CMK (cell line): Measurements from ENCODE around the gene TUT4.
A peak's percentile ranks its signal among the peaks of the same experiment; 100 is the strongest.

Source experiments
- DNase-seq: peaks from one replicate; pipeline ENCODE4 v3.0.0-alpha.2; 2010; ENCODE audit warnings: low read depth

TUT4 gene

DNA sequence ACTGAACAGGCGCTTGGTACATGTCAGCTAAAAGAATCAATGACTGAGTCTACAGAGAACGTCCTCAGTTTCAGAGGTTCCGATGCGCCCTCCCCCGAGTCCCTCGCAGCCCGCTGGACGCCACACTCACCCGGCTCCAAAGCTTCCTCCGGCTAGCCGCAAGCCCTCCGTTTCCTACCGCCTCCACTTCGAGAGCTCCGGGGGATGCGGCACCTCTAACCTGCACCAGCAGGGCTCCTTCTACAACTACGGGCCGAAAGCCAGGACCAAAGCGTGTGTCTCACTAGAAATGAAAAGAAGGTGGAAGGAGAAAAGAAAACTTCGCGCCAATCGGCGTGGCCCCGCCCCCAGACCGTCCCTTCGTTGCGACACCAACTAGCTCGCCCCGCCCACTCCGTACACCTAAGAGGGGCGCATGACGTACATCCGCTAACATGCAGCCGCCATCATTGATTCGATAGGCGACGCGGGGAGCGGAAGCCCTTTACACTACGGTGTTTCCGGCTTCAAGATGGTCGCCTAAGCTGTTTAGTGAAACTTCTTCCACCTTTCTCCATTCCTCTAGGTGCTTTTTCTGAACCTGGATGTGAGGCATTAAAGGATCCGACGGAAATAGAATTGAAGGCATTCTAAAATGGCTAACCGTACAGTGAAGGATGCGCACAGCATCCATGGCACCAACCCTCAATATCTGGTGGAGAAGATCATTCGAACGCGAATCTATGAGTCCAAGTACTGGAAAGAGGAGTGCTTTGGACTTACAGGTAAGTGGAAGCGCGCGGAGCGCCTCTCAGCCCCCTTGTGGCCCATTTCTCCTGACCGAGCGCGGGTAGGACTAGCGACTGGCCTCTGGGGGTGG, 148.5 kb downstream of the TUT4 start, which contains the start of the genes ORC1 and PRPF38A:
Gene ORC1, minus strand, starts transcription at position 308 of the 859 bp plus-strand sequence. CDS start 2,200 bp downstream, outside the sequence.
Gene PRPF38A, plus strand, starts transcription at position 487 of the 859 bp plus-strand sequence. Its CDS starts 148 bp downstream, at position 635.
- DNase-seq, result peak; percentile 94

- peak; percentile 80 for DNase-seq
These were observed 149.3 kb downstream of the TUT4 start for GRCh38 chr1:52403566-52404115.

GRCh38 chr1:52402860-52403240, 150.0 kb downstream of the TUT4 start:
- no peak for DNase-seq

- no peak for DNase-seq
These were observed 152.8 kb downstream of the TUT4 start for GRCh38 chr1:52400131-52400530.

- no peak for DNase-seq
These were observed 153.3 kb downstream of the TUT4 start for GRCh38 chr1:52399629-52400028.

GRCh38 chr1:52393174-52393573, 159.7 kb downstream of the TUT4 start:
- no peak for DNase-seq

DNA sequence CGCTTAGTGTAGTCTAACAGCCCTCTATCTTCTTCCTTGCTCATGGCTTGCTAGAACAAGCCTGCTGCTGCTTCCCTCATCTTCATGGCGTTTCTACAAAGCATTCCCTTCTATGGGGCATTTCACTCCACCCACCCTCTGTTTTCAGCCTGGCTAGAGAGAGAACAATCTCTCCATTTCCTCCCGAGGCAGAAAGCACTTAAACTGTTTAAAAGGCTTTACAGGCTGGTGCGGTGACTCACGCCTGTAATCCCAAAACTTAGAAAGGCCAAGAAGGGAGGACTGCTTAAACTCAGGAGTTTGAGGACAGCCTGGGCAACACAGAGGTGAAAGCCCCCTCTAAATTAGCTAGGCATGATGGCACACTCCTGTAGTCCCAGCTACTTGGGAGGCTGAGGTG, 166.4 kb downstream of the TUT4 start:
- no peak for DNase-seq

DNA sequence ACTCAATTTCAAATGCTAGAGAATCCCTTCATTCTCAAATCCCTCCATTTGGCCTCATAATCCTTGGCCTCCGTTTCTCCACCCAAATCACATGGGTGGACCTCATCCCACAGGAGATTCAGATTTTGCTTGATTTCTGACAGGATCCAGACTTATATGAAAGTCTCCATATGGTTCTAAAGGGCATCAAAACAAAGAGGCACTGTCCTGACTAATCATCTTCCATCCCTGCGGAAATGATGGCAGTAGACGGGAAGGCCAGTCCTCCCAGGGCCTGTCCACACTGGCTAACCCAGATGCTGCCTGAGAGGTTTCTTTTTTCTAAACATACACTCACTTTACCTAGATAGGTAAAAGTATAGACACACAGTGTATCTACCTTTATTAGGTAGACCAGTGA, 167.5 kb downstream of the TUT4 start:
- DNase-seq, result no peak
